ENCODE results near the gene RAB7B.

The RAB7B gene

GRCh38 chr1:205930799-205931281, 72.4 kb downstream of the RAB7B start:
- DNase-seq (ENCODE audit: insufficient read length, low spot score): no peak
- no peak for FAIRE-seq

- DNase-seq (ENCODE audit: insufficient read length, low spot score): no peak
- no peak for FAIRE-seq
Measured at GRCh38 chr1:205930195-205930577, 73.0 kb downstream of the RAB7B start.

GRCh38 chr1:205929496-205930194, 73.5 kb downstream of the RAB7B start:
- no peak for DNase-seq (ENCODE audit: insufficient read length, low spot score)
- no peak for FAIRE-seq

GRCh38 chr1:205928317-205928716, 74.9 kb downstream of the RAB7B start:
- FAIRE-seq: no peak
- no peak for DNase-seq (ENCODE audit: insufficient read length, low spot score)

GRCh38 chr1:205927676-205928075, 75.5 kb downstream of the RAB7B start:
- FAIRE-seq (no peak), DNase-seq (ENCODE audit: insufficient read length, low spot score) (no peak)

GRCh38 chr1:205927247-205927646, 75.9 kb downstream of the RAB7B start:
- DNase-seq (ENCODE audit: insufficient read length, low spot score) (no peak), FAIRE-seq (no peak)
